ENCODE results near the gene DHX34.
"Not testable (repeated sequence)": the region's sequence is repeated elsewhere in the genome, so short reads cannot be mapped to it uniquely, and the experiment has no call there.

The DHX34 gene

DNA sequence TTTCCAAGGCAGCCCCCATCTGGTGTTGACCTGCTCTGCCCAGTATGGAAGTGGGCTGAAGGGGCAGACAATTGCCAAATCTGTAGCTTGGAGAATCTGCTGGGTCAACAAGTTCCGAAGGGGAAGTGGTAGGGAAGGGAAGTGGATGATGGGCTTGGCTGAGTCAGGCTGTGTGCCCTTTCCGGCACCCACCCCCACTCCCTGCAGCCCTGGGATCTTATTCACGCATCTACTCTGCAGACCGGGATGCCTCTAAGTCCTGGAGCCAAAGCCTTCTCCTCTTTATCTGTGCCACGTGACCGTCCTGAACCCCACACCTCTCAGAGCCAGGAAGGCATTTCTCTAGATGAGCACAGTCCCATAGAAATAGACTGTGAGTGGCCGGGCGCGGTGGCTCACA, 24.6 kb upstream of the DHX34 start:
- no peak for DNase-seq

DNA sequence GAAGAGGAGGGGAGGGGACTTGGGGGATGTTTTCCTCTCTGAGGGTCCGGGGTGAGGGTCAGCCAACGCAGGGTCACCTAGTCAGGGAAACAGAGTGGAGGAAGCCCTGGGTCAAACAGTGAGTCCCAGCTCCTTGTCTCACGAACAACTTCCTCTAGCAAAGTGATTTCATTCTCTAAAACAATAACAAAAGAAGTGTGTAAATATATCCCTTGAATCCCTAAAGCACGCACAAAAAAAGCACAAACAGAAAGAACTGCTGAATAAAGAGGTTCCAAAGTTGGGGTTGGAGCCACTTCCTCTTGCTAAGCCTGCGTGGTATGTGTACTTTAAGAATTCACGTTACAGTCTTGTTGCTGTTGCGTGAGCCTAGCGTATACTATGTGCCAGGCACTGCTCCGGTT, 18.6 kb upstream of the DHX34 start:
- DNase-seq, result no peak

DNA sequence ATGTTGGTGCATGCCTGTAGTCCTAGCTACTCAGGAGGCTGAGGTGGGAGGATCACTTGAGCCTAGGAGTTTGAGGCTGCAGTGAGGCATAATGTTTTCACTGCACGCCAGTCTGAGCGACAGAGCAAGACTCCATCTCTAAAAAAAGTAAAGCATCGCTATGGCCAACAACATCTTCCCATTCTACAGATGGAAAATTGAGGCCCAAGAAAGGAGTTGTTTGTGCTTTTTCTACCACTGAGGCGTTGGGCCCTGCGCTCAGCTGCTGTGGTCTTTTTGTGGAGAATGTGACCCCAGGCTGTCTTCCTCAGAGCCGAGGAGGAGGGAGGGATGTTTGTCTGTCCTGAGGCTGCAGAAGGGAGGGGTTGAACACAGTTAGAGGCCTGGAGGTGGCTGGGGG, 17.6 kb upstream of the DHX34 start:
- no peak for DNase-seq

DNA sequence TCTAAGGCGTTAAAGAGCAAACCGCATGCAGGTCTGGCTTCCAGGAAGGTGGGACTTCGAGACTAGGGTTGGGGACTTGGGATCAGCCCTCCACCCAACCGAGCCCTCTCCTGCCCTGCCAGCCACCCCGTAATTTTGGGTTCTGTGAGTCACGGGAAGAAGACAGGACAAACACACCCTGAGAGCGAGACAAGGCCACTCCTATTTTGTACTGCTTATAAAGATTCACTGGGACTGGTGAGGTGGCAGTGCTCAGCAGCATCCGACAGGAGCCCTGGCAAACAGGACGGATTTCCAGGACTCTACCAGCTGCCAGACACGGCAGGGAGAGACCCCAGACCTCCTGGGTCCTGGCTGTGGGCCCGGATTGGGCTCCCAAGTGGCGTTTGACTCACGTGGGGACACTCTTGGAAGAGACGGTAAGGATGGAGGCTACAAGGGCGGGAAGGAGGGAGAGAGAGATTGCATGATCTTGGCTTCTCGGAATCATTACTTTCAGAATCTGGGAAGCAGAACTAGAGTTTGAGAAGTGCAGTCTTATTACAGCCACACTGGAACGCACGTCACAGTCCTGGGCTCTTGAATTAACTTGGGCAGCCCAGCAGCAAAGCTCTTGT, 17.1 kb upstream of the DHX34 start, which contains the start of gene C5AR2:
C5AR2 (plus strand) TSS at position 245 of the 617 bp plus-strand sequence. CDS start 8,625 bp downstream, outside the sequence.
- no peak for DNase-seq

DNA sequence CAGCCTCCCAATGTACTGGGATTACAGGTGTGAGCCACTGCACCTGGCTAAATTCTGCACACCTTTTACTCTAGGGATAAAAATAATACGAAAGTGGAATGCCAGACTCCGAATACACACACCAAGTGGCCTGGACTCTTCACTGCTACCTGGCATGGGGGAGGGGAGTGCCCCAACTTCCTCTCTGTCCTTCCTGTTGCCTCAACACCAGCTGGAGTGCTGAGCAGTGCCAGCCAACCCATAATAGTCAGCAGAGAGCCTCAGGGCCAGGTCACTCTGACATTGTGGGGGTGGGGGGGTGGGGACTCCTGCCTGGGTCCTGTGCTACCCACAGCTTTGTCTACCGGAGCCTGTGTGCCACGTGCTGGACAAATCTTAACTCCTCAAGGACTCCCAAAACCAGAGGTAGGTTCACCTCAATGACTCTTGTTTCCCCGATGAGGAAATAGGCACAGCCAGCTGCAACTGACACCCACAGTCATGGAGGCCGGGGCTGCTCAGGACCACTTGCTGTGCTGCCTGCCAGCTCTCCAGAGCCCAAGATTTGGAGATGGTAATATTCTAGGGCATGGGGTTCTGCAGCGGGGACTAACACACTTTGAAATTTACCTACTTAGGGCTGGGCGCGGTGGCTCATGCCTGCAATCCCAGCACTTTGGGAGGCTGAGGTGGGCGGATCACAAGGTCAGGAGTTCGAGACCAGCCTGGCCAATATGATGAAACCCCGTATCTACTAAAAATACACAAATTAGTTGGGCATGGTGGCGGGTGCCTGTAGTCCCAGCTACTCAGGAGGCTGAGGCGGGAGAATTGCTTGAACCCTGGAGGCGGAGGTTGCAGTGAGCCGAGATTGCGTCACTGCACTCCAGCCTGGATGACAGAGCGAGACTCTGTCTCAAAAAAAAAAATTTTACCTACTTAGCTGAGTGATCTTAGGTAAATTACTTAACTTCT, 12.1 kb upstream of the DHX34 start:
- not testable (repeated sequence) for DNase-seq

DNA sequence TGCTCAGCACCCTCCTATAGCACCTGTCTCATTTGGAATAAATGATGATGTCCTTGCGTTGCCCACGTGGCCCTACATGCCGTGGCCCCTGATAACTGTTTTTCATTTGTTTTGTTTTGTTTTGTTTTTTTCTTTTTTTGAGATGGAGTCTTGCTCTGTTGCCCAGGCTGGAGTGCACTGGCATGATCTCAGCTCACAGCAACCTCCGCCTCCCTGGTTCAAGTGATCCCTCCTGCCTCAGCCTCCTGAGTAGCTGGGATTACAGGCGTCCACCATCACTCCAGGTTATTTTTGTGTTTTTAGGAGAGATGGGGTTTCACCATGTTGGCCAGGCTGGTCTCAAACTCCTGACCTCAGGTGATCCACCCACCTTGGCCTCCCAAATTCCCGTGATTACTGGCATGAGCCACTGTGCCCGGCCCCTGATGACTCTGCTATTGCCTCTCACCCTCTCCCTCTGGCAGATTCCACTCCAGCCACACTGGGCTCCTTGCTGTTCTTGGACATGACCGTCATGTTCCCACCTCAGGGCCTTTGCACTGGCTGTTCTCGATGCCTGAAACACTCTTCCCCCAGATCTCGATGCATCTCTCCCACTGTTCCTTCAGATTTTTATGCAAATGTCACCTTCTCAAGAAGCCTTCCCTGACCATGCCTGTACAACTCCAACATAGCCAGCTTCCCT, 9.8 kb upstream of the DHX34 start:
- DNase-seq, result no peak

DNA sequence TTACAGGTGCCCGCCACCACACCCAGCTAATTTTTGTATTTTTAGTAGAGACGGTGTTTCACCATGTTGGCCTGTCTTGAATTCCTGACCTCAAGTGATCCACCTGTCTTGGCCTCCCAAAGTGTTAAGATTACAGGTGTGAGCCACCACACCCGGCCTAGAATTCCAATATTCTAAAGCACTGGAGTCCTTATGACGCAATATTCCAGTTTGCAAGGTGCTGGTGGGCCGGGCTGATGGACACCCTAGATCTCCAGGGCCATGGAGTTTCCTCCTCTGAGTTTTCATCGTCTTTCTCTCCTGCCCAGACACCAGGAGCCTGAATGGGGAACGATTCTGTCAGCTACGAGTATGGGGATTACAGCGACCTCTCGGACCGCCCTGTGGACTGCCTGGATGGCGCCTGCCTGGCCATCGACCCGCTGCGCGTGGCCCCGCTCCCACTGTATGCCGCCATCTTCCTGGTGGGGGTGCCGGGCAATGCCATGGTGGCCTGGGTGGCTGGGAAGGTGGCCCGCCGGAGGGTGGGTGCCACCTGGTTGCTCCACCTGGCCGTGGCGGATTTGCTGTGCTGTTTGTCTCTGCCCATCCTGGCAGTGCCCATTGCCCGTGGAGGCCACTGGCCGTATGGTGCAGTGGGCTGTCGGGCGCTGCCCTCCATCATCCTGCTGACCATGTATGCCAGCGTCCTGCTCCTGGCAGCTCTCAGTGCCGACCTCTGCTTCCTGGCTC, 8.5 kb upstream of the DHX34 start:
- no peak for DNase-seq

DNA sequence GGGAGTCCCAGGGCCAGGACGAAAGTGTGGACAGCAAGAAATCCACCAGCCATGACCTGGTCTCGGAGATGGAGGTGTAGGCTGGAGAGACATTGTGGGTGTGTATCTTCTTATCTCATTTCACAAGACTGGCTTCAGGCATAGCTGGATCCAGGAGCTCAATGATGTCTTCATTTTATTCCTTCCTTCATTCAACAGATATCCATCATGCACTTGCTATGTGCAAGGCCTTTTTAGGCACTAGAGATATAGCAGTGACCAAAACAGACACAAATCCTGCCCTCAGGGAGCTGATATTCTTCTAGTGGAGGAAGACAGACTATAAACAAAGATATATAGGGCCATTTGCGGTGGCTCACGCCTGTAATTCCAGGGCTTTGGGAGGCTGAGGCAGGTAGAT, 7.4 kb upstream of the DHX34 start:
- no peak for DNase-seq

DNA sequence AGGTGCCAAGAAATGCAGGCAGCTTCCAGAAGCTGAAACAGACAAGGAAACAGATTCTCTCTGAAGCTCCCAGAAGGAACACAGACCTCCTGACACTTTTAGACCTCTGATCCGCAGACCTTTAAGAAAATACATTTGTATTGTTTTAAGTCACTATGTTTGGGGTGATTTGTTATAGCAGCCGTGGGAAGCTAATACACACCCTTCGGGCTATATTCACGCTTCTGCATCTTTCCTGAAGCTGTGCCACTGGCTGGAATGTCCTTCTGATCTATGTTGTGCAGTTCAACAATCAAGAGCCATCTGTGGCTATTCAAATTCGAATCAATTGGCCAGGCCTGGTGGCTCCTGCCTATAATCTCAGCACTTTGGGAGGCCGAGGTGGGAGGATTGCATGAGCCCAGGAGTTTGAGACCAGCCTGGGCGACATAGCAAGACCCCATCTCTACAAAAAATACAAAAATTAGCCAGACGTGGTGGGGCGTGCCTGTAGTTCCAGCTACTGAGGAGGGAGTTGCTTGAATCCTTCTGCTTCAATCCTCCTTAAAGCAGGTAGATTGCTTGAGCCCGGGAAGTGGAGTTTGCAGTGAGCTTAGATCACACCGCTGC, 5.8 kb upstream of the DHX34 start:
- no peak for DNase-seq

DNA sequence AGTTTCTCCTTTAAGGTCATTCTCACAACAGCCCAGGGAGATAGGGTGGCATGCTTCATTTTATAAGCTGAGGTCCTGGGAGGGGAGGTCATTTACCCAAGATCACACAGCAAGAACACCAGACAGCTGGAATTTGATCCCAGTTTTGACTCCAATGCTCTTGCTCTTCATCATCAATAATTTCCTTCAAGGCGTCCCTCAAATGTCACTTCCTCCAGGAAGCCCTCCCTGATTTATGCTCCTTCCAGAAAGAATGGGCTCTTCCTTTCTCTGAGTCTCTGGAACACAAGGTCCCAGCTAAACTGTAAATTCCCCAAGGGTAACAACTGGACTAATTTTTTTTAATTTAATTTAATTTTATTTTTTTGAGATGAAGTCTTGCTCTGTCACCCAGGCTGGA, 4.7 kb upstream of the DHX34 start:
- DNase-seq, result no peak

DNA sequence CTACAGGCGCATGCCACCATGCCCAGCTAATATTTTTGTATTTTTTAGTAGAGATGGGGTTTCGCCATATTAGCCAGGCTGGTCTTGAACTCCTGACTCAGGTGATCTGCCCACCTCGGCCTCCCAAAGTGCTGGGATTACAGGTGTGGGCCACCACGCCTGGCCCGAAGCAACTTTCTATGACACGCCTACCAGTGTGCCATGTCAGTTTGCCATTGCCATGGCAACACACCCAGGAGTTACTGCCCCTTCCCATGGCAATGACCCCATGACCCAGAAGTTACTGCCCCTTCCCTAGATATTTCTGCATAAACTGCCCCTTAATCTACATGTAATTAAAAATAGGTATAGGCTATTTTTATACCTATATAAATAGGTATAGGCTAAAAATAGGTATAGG, 3.1 kb upstream of the DHX34 start:
- DNase-seq, result not testable (repeated sequence)

DNA sequence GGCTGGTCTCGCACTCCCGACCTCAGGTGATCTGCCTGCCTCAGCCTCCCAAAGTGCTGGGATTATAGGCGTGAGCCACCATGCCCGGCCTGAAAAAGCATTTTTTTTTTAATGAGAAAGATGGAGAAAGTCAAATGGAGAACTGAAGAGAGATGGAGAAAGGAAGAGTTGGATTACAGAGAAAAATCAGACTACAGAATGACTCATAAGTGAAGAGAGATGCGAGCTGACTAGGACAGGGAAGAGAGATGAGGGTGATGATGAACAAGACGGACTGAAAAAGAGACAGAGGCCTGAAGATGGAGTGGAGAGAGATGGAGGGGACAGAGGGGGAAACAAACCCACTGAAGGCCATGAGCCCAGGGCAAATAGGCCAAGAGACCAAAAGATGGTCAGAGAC, 1.5 kb downstream of the DHX34 start:
- no peak for DNase-seq

DNA sequence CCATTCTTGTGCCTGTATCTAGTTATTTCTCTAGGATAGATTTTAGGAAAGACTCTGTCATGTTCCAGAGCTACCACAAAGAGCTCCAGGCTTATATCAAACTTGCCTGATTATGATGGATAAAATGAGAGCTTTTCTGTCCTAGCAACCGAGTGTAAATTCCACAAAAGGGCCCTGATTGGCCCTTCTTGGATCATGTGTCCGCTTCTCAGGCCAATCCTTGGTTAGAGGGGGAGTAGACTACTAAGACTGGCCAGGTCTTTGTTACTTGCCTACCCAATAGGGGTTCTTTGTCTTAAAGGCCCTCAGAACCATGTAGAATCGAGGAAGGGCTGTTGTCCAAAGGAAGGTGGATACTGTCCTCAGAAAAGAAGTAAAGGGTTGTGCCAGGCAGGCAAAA, 2.4 kb downstream of the DHX34 start:
- DNase-seq, result no peak

DNA sequence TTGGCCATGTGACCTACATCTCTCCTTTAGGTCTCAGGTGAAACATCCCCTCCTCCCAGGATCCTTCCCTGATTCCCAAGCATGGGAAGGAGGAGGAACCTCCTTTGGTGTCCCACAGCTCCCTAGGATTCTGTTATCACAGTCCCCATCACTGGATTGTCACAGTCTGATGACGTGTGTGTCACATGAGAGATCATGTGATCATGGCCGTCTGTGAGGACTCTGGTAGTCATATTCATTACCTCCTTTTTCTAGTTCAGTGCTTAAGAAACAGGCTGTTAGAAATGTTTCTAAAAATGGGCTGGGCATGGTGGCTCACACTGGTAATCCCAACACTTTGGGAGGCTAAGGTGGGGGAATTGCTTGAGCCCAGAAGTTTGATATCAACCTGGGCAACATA, 3.0 kb downstream of the DHX34 start:
- no peak for DNase-seq

DNA sequence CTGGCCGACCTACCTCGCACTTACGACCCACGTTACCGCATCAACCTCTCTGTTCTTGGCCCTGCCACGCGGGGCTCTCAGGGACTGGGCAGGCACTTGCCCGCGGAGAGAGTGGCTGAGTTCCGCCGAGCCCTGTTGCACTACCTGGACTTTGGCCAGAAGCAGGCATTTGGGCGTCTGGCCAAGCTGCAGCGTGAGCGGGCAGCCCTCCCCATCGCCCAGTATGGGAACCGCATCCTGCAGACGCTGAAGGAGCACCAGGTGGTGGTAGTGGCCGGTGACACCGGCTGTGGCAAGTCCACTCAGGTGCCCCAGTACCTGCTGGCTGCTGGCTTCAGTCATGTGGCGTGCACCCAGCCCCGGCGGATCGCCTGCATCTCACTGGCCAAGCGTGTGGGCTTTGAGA, 4.2 kb downstream of the DHX34 start:
- DNase-seq, result no peak

DNA sequence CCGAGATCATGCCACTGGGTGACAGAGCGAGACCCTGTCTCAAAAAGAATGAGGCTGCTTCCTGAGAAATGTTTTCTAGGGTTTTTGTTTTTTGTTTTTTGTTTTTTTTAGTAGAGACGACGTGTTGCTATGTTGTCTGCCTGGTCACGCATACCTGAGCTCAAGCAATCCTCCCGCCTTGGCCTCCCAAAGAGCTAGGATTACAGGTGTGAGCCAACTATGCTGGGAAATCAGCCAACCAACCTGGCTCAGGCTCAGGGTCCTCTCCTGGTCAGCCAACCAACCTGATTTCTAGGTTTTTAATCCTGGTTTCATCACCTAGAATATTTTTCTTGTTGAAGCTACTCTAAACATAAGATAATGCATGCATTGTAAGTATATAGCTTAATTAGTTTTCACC, 7.8 kb downstream of the DHX34 start:
- no peak for DNase-seq

DNA sequence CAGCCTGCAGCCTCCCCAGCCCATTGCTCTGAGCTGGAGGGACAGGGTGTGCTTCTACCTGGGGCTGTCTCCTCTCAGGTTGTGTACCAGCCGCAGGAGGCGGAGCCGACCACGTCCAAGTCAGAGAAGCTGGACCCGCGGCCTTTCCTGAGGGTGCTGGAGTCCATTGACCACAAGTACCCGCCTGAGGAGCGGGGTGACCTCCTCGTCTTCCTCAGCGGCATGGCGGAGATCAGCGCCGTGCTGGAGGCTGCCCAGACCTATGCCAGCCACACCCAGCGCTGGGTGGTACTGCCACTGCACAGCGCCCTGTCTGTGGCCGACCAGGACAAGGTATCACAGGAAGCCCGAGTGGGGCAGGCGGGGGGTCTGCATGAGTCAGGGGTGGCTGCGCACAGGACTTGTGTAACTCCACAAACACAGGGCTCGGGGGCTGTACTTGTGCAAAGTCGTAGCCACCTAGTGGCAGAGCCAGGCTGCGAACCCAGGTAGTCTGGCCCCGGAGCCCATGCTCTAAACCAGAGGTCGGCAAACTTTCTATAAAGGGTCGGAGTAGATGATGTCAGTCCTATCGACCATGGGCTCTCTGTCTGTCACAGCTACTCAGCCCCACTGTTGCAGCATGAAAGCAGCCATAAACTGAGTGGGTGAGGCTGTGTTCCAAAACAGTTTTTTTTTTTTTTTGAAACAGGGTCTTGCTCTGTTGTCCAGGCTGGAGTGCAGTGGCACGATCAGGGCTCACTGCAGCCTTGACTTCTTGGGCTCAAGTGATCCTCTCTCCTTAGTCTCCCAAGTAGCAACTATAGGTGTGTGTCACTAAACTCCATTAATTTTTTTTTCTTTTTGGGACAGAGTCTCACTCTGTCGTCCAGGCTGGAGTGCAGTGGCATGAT, 8.9 kb downstream of the DHX34 start:
- DNase-seq, result no peak

DNA sequence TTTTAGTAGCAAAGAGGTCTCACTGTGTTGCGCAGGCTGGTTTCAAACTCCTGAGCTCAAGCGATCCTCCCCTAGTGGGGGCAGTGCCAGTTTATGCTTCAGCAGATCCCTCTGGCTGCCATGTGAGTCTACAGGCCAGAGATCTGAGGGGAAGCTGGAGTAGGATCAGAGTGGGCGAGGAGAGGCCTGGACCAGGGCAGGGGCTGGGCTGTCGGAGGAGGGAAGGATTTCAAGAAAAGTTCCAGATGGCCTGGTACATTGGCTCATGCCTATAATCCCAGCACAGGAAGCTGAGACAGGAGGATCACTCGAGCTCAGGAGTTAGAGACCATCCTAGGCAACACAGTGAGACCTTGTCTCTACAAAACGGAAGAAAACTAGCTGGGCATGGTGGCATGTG, 9.8 kb downstream of the DHX34 start:
- DNase-seq, result no peak

DNA sequence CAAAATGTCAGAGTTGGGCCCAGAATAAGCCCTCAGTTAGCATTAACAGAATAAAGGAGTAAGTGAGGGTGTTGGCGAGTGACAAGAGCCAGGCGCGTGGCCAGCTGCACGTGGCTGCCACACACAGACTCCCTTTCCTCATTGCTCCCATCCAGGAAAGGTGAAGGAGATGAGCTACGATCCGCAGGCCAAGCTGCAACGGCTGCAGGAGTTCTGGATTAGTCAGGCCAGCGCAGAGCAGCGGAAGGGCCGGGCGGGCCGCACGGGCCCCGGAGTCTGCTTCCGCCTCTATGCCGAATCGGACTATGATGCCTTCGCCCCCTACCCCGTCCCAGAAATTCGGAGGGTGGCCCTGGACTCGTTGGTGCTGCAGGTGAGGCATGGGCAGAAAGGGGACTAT, 13.2 kb downstream of the DHX34 start:
- no peak for DNase-seq

DNA sequence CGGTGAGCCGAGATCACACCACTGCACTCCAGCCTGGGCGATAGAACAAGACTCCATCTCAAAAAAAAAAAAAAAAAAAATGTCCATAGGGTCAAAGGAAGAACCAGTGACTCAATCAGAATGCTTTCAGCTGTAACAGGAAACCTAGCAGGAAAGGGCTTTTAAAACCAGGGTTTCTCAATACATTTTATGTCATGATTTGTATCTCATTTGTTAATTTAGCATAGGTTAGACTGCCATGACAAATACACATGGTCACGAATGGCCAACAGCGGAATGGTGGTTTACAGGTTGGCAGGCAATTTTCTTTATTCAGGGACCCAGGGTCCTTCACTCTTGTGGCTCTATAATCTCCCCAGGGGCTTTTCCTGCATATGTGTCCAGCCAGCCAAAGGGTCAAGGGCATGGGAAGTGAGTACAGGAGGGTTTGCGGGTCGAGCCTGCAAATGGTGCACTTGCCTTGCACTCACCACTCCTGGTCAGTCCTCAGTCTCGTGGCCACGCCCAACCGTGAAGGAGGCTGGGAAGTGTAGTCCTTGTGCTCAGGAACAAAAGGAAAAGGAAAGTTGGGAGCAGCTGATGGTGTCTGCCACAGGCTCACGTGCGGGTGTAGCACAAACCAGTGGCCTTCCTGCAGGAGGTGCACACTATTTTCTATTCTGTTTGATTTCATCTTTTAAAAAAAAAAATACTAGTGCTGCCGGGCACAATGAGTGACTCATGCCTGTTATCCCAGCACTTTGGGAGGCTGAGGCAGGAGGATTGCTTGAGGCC, 14.8 kb downstream of the DHX34 start:
- no peak for DNase-seq

DNA sequence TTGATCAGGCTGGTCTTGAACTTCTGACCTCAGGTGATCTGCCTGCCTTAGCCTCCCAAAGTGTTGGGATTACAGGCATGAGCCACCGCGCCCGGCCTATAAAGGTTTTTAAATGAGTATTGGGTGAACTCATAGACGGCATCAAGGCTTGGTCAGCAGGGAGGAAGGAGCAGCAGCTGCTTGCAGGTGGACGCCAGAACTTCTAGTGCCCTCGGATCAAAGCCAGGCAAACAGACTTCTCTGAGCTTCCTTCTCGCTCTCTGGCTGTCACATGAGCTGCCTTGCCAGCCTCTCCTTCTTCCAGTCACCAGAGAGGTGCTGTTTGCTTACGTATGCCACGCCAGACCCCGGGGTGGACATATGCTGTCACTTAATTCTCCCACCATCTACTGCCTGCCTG, 16.3 kb downstream of the DHX34 start:
- DNase-seq, result not testable (repeated sequence)

Data from NCI-H146 (cell line).